Lung microvascular endothelial cell (primary cell): ENCODE measurements around the gene NTF3. TPM values are rescaled to one million over a fixed set of nuclear protein-coding genes. Genes with fewer than 3 reads are reported as not detected.

Experiments
- DNase-seq, 2 donors: peaks; one replicate each; pipeline versions ENCODE4 v3.0.0 to v3.0.0-alpha.2; 2010; ENCODE audit warnings: low read depth in 2 of 2
- total RNA-seq: library from RNA; depleted of rRNA; stranded (reverse); fragments of >200 nt; gene quantifications from 2 replicates; pipeline ENCODE4 v1.2.1, GENCODE V29; 2014

NTF3 gene
- total RNA-seq, 1 donor from 2014 or later, result 0.20 TPM

DNA sequence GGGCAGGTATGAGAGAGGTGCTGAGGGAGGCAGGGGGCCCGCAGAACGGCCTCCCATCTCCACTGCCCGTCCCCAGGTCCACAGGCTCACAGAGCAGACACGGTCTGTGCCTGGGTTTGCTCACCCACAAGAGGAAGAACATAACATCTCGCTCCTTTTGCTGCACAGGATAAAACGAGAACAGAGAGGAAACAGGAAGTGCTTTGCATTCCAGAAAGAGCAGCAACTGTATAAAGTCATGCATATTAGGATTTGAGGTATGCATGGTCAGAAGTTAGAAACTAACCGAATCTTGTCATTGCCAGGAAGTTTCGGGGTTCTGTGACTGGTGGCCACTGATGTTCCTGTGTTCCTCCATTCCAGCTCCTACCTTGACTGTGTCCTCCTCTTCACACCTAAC lies 25.0 kb downstream of the NTF3 start:
- DNase-seq, result peak; percentile 70 to 77

DNA sequence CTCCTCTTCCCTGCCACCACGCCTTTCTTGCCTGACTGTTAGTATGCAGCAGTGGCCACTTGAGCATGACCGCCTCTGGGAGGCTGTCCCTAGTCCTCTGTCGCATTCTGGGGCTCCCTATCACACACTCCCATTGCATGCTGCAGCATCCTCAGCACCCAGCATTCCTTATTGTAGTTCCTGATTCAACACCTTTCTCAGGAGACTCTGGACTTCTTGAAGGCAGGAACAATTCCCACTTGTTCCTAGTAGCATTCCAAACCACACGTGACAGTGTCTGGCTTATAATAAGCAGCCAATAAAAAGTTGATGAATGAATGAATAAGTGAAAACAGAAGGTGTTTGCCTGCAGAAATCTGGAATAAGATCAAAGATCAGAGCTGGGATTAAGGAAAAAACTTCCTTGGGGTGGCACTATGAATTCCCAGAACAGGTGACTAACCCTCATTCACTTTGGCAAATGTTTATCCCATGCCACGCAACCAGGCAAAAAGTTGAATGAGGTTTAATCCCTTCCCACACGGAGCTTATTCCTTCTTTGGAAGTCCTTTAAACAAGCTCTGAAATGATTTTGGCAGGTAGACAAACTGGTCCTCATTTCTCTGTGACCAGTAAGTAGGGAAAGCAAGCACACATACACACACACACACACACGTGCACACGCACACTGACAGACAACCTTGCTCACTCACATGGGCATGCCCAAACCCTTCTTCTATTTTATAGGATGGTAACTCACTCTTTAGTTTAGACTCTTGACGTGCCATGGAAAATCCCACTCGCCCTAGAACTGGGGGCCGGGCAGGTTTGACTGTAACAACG lies 26.5 kb downstream of the NTF3 start:
- DNase-seq, result no peak

DNA sequence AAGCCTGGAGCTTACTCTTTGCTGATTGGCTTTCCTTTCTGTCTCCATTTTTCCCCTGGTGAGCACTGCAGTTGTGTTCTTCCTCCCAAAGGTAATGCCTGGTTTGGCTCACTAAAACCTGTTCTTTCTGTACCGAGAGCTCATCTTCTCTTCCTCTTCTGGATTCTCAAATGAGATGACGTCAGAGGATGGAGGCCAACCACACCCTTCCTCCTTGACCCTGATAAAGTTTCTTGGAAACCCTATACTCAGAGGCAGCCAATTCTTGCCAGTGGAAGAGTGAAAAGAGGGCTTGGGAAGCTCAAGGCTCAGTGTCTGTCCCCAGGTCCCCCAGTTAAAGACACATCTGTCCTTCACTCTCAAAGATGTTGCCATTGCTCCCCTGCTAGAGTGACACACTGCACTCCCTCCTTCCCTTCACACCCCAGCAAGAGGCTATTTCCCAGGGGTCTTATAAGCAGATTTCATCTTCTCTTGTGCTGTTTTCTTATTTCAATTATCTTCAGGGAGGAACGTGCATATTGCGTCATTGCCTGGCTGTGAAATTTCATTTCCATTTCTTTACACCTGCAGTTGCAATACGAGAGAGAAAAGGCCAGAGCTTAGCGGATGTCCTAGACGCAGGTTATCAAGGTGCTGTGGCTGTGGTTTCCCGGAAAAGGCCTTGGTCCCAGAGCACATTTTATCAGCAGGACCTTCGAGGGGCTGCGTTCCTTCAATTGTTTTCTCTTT lies 27.3 kb downstream of the NTF3 start:
- no peak for DNase-seq

DNA sequence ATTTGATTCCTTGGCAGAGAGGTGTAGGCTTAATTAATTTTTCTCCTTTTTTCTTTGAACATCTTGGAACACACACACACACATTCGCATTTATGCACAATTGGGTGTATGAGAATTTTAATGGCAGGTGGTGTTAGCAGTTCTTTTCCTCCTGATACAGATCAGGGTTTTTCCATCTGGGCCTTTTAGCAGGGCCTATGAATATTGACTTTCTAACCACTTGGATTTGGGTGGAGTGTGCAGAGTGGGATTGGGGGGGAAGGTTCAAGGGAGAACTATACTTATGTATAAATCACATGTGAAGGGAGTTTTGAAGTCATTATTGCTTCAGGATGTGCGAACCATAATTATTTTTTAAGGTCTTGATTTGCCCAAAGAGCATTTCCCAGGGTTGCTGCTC lies 28.9 kb downstream of the NTF3 start:
- DNase-seq, result no peak

DNA sequence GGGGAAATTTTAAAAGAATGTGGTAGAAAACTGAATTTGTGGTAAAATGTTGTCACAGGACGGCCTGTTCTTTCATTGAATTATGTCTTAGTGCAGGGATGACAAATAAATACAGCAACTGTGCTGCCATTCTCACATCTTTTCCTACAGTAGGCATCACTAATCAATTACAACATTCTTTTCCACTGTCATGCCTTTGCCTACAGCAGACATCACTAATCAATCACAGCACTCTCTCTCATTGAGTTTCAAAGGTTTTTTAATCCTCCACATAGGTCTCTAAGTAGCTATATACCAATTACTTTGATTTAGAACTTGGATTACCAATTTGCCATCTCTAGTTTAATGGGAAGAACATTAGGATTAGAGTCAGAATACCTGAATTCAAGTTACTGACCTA lies 30.1 kb downstream of the NTF3 start:
- DNase-seq, result no peak

DNA sequence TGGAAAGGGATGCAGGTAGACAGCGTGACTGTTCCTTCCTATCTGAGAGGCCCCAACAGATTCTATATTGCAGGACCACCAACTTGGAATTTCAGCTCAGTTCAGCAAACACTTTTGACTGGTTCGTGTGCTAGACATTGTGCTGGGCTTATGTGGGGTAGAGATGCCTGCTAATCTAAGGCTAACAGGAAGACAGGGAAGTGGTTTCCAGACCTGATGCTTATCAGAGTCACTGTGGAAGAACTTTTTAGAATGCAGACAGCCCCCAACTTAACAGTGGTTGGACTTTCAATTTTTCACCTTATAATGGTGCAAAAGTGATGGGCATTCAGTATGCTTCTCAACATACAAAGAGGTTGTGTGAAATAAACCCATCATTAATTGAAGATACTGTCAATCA lies 32.2 kb downstream of the NTF3 start:
- no peak for DNase-seq

DNA sequence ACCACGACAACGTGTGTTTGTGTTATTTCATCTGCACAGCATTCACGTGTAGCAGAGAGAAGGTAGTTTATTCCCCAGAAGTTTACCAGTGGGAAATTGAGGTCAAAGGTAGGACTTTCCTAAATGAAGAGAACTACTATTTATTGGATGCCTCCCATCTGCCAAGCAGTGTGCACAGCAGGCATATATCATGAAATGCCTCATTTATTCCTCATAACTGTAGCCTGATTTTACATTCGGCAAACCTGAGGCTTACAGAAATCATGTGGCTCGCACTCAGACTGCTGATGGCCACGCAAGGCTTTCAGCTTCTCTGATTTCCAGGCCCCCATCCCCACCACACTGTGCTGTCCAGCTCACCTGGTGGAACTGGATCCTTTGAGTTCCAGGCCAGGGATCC lies 33.5 kb downstream of the NTF3 start:
- DNase-seq, result no peak

DNA sequence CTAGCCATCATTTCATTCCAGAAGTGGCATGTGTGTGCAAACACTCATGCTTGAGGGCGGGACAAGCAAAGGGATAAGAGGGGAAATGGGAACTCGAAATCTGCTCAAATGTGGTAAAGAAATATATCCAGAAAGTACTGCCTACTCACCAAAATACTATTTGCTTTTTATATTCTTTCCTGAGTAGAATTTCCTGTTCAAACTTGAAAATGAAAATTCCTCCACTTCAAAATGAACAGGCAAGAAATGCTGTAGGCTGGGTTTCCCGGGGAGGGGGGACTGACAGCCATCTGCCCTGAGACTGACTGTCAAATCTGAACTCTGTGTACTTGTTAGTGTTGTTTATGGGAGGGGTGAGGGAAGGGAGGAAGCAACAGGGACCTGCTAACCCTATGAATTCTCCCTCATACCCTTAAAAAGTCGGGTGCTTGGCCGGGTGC lies 34.6 kb downstream of the NTF3 start:
- no peak for DNase-seq

DNA sequence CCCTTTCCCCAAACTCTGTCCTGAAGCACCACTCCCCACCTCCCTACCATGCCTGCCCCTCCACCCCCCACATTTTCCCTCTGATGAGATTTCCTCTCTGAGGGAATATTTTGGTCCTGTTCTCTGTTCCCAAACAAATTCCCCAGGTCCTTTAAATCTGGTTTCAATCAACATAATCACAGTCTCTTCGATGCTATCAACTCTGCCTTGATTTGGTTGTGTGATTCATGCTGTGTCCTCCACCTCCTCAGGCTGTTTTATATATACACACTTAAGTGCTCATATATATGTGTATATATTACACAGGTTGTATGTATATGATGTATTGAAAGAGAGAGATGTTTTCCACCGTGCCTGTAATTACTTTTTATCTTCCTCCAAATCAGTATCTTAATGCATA lies 36.0 kb downstream of the NTF3 start:
- no peak for DNase-seq

DNA sequence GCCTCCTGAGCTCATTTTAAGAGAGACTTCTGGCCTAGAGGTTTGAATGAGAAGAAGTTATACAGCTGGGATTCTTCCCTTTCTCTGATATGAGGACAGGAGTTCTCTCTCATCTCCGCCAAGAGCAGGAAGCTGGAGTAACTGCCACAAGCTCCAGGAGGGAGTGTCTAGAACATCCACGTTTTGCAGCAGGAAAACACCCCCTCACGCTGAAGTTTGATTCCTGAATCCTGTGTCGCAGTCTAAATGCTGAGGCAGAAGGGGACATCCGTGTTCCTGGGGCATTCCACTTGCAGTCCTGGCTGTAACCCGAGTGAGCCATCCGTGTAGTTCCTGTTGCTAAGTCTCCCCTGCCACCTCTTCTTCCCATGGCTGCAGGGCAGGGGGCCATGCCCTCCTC lies 38.3 kb downstream of the NTF3 start:
- peak in 1 of 2 donors; percentile 9 for DNase-seq

DNA sequence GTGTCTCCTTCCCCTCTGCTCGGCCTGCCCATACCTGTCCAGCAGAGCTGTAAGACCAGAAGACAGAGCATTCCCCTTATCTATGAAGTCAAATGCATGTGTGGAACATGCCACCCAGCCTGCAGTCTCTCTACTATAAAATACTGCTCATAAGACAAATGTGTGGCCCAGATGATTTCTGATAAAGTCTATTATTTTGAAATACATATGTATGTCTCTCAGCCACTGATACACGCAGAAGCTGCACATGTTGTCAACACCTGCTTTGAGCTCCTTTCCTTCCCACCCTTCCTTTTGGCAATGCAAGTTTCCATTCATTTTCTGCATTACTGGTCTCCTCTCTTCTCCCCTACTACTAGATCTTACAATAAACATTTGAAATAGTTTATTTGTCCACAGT lies 38.8 kb downstream of the NTF3 start:
- DNase-seq, result no peak

DNA sequence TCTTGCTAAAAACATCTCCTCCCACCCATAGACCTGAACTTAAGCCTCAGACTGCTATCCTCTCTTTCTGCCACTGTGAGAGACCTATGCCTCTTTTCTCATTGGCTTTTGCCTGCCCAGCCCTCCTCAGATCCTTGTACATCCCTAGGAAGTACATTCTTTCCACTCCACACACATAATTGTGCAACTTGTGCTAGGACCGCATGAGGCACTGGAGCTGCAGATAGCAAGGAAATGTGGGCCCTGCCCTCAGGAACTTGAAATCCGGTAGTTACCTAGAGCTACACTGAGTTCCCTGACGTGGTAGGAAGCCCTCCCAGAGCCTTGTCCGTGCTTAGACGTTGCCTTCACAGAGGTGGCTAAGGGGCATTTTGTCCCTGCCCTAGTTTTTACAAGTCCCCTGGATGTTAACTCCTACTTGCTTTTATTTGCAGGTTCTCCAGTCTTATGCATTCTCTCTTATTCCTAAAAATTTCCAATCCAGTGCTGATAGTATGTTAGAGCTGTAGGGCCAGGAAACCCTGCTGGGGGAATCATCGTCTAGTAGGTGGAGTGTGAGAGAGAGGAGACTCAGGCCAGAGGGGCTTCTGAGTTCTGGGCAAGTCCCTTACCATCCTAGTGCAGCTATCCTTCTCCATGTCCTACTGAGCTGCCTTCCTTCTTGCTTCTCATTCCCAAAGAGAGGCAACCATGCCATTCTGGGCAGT lies 41.3 kb downstream of the NTF3 start:
- peak; percentile 21 to 45 for DNase-seq

DNA sequence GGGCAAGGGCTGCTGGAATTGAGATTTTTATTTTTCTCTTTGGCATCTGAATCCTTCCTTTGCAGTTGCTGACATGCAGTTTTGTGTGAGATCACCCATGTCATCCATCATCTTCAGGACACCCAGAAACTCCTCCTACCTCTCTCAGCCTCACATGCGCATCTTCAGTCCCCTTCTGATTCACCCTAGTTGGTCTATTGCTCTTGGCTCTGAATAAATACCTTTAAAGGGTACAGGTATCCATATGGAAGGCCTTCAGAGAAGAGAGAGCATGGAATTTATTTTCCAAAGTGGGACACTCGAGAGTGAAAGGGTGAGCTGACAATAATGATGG lies 41.8 kb downstream of the NTF3 start:
- DNase-seq, result no peak

DNA sequence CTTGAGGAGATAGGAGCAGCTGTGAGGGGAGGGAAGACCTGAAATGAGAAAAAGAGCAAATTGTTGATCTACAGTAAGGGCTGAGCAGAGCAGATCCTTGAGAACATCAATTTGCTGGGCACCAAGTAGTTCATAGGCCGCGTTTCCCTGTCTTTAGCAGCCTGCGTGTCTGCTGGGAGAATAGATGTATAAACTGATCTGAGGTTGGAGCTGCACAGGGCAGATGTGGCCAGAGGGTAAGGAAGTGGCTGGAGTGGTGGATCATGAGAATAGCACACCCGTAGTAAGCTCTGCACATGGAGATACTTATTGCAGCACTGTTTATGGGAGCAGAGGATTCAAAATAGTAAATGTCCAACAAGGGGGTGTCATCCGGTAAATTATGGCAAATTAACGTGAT lies 44.4 kb downstream of the NTF3 start:
- no peak for DNase-seq

DNA sequence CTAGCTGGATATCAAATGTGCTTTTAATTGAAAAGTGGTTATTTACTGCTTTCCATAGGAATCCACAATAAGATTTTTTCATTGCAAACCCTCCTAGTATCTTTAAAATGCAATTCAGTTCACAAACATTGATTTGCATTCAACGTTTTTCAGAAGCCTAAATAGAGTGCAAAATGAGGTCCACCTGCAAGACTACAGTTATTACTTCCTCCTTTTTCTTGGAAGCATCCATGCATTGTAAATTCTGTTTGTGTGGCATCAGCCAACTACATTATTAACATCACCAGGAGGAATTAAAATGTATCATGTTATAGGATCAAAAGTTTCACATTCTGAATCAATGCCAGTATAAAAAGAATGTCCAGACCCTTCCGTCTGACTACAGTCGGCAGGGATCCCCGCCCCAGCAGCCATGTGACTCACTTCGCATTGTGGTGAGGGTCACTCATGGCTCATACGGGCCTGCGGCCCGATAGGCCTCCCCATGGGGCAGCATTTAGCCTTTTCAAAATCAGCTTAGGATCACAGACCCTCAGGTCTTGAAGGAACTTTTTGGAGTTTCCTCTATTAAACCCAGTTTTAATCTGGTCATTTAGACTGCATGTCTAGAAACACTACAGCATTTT lies 46.3 kb downstream of the NTF3 start:
- DNase-seq, result no peak

DNA sequence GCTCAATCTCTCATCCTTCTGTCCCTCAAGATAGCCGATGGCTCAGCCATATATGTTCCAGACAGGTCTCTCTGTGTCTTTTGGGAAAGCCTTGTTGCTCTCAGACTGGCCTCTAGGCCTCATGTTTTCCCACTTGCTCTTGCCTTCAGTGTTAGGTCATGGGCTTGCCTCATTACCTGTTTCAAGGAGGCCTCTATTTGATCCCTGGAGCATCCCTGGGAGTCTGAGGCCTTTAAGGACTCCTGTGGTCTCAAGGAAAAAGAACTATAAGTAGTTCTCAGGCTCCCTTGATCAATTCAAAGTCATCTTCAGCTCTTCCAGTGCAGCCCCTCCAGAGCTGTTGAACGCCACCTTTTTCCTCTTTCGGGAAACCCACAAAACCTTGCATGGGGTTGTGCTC lies 47.9 kb downstream of the NTF3 start:
- DNase-seq, result no peak

DNA sequence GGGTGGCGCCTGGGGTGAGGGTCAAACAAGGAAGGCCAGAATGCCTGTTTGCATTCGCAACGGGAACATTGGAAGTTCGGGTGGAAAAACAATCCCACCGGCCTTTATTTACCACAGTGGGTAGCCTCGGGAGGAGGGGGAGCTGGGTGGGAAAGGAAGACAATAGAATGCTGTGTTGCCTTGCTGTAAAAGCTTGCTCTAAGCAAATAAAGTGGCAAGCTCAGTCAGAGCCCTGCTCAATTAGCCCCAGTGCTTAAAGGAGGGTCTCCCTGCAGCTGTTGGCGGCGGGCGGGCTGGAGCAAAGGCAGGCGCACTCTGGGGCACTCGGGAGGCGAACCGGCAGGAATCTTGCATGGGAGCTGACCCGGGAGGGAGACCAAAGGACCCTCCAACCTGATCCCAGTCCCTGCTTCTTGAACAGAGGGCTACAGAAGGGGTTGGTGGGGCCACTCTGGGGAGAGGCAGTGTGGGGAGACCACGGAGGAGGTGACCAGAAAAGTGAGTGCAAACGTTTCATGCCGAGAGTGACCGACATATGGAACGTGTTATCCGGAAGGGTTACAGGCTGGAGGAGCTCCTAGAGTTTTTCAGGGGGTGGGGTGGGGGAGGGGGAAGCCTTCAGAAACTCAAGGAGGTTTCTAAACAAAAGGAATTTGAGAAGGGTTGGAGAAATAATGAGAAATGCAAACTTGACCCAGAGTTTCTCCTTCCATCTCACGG lies 48.5 kb downstream of the NTF3 start:
- DNase-seq, result no peak

DNA sequence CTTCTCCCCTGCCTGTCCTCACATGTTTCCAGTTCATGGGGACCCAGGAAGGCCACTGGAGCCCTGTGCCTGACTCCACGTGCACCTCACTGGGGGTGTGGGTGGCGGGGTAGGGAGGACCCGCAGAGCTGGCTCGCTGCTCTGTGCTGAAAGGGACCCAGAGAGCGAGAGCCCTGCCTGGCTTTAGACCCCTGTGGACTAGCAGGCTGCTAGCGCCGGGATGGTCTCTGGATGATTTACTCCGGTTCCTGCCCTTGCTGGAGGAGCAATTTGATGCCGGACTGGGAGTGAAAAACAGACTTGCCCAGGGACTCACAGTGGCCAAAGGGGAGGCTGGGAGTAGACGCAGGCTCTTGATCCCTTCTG lies 49.0 kb downstream of the NTF3 start:
- no peak for DNase-seq

DNA sequence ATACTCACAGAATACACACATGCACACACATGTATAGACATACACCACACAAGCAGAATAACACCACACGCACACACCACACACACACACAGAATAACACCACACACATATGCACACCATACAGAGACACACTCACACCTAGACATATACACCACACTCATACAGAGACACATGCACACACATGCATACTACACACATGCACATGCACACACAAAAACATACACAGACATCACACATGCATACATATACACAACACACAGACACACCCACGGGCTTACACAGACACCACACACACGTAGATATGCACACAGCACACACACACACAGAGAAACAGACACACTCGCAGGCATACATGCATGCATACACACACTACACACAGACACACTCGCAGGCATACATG lies 49.7 kb downstream of the NTF3 start:
- DNase-seq, result no peak

DNA sequence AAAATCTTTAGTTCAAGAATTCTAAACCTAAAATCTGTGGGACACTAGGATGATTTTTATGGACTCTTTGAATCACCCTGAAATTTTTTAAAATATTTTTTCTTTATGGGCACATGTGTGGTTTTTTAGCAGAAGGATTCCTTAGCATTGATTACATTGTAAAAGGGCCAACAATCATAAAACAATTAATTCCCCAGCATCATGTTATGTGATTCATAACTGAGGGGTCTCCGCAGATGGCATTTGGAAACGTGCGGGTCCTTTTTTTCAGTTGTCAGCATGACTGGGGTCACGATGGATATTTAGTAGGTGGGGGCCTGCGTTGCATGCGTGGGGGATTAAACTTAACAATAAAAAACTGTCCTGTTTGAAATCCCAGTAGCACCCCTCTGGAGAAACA lies 52.5 kb downstream of the NTF3 start:
- DNase-seq, result no peak

DNA sequence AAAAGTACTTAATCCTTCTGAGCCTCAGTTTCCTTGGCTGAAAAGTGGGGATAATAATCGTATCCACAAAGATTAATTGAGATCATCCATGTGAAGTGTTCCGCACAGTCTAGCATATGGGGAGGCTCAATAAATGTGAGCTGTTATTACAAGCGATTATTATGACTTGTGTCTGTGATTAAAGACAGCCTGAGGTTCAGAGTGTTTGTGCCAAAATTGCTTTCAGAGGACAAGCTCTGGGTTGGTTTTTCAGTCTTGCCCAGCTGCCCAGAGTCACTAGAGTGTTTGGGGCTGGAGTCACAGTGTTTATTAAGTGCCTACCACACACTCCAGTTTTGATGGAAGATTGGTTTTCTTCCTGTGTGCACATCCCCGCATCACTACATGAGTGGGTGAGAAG lies 53.5 kb downstream of the NTF3 start:
- DNase-seq, result no peak

DNA sequence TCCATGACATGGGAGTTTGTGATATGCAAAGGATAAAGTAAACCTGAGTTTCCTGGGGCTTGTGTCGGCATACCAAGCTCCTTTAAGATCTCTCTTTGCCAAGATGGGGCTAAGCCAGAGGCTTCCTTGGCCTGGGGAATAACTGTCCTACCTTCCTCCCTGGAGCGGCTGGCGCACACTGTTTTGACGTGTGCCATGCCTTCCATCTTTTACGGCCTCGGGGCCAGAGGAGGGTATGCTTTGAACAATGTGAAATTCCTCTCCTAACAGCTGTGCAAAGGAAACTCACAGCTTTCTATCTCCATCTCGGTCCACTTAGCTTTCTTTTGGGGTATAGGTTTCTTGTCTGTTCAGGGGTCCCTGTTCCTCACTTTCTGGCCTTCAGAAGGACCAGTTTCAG lies 55.2 kb downstream of the NTF3 start:
- no peak for DNase-seq
